DND-41 (cell line): ENCODE results near the gene FGF7.
"Not testable (repeated sequence)": the region's sequence is repeated elsewhere in the genome, so short reads cannot be mapped to it uniquely, and the experiment has no call there.

ENCODE experiments used
- ATAC-seq: fragments of 200-7000 bp; cut with Tn5 transposase; 3 replicates; pipeline ENCODE4 v1.9.1; 2021; ENCODE audit warnings: low read depth; ENCODE audit not compliant: insufficient read depth
- DNase-seq: peaks from one replicate; pipeline ENCODE4 v3.0.0-alpha.2; 2020
- H2AFZ ChIP-seq: 2 replicates; pipeline ENCODE4 v1.6.0; 2012; ENCODE audit warnings: low read depth, low read length
- H3K27ac ChIP-seq: 2 replicates; pipeline ENCODE4 v1.5.1; 2012; ENCODE audit warnings: low read length, inconsistent platforms
- H3K27me3 ChIP-seq: fragments of 200-600 bp; sonication (generic); 2 replicates; pipeline ENCODE4 v1.6.0; 2012; ENCODE audit warnings: low read length, mild to moderate bottlenecking, inconsistent platforms; ENCODE audit not compliant: insufficient read depth, poor library complexity
- H3K36me3 ChIP-seq: 2 replicates; pipeline ENCODE4 v1.5.1; 2012; ENCODE audit warnings: low read length, inconsistent platforms; ENCODE audit not compliant: insufficient read depth
- H3K4me1 ChIP-seq: 2 replicates; pipeline ENCODE4 v1.5.1; 2012; ENCODE audit warnings: mild to moderate bottlenecking, low read length; ENCODE audit not compliant: insufficient read depth
- H3K4me2 ChIP-seq: 2 replicates; pipeline ENCODE4 v1.6.0; 2012; ENCODE audit warnings: mild to moderate bottlenecking, moderate library complexity, low read length, inconsistent platforms; ENCODE audit not compliant: insufficient read depth
- H3K4me3 ChIP-seq, 2 experiments: fragments of 200-600 bp in 1 of 2; shearing (Covaris generic) in 1 of 2; 2 replicates each; pipeline ENCODE4 v1.5.1; 2012 to 2016; ENCODE audit warnings: inconsistent platforms in 2 of 2, low read length in 2 of 2, mild to moderate bottlenecking in 2 of 2, low read depth in 1 of 2, moderate library complexity in 1 of 2
- H3K79me2 ChIP-seq: 2 replicates; pipeline ENCODE4 v1.6.0; 2012; ENCODE audit warnings: low read length, inconsistent platforms; ENCODE audit not compliant: insufficient read depth
- H3K9ac ChIP-seq: 2 replicates; pipeline ENCODE4 v1.6.0; 2012; ENCODE audit warnings: low read depth, mild to moderate bottlenecking, inconsistent platforms, low read length, moderate library complexity
- H3K9me3 ChIP-seq: 2 replicates; pipeline ENCODE4 v1.5.1; 2012; ENCODE audit warnings: low read length, moderate library complexity, mild to moderate bottlenecking, inconsistent platforms; ENCODE audit not compliant: insufficient read depth, severe bottlenecking
- H4K20me1 ChIP-seq: 2 replicates; pipeline ENCODE4 v1.6.0; 2012; ENCODE audit warnings: low read length; ENCODE audit not compliant: insufficient read depth
- CTCF ChIP-seq: IDR thresholded peaks from 2 replicates; pipeline ENCODE4 v1.5.1; 2012; ENCODE audit warnings: borderline replicate concordance, low read length, moderate library complexity, mild to moderate bottlenecking; ENCODE audit not compliant: poor library complexity, severe bottlenecking; ENCODE audit errors: extremely low read depth
- EZH2 ChIP-seq: IDR thresholded peaks from 3 replicates; pipeline ENCODE4 v1.6.1; 2012; ENCODE audit warnings: borderline replicate concordance, low read depth, mild to moderate bottlenecking, moderate library complexity, low read length, inconsistent platforms; ENCODE audit not compliant: severe bottlenecking

Gene FGF7

GRCh38 chr15:49471733-49472132 is 48.7 kb downstream of the FGF7 start:
- H3K9ac ChIP-seq = no peak overlapping the region

GRCh38 chr15:49472338-49472737 is 49.3 kb downstream of the FGF7 start:
- H3K36me3 ChIP-seq = no peaks in the 10 kb centered on the region
- H3K4me1 ChIP-seq = no peaks in the 10 kb centered on the region
- no peak overlapping the region for H2AFZ ChIP-seq
- no peak overlapping the region for H3K4me3 ChIP-seq
- DNase-seq (no peak), ATAC-seq (no peak)
- no peaks in the 10 kb centered on the region for H3K9me3 ChIP-seq
- TF ChIP-seq EZH2 (no peak), CTCF (no peak)
- no peak overlapping the region for H3K9ac ChIP-seq
- H3K79me2 ChIP-seq = no peaks in the 10 kb centered on the region
- H4K20me1 ChIP-seq = no peaks in the 10 kb centered on the region
- no peak overlapping the region for H3K4me2 ChIP-seq
- no peaks in the 10 kb centered on the region for H3K27me3 ChIP-seq
- no peak overlapping the region for H3K27ac ChIP-seq

More at GRCh38 chr15:49471733-49472132, 48.7 kb downstream of the FGF7 start:
- no peak overlapping the region for H3K4me3 ChIP-seq
- H3K9me3 ChIP-seq = no peaks in the 10 kb centered on the region
- no peaks in the 10 kb centered on the region for H3K27me3 ChIP-seq
- ATAC-seq (no peak), DNase-seq (no peak)
- H4K20me1 ChIP-seq = no peaks in the 10 kb centered on the region
- no peak overlapping the region for H3K27ac ChIP-seq
- no peaks in the 10 kb centered on the region for H3K36me3 ChIP-seq
- H2AFZ ChIP-seq = no peak overlapping the region
- no peaks in the 10 kb centered on the region for H3K79me2 ChIP-seq
- no peaks in the 10 kb centered on the region for H3K4me1 ChIP-seq
- no peak for TF ChIP-seq EZH2
- no peak for TF ChIP-seq CTCF
- no peak overlapping the region for H3K4me2 ChIP-seq

DNA sequence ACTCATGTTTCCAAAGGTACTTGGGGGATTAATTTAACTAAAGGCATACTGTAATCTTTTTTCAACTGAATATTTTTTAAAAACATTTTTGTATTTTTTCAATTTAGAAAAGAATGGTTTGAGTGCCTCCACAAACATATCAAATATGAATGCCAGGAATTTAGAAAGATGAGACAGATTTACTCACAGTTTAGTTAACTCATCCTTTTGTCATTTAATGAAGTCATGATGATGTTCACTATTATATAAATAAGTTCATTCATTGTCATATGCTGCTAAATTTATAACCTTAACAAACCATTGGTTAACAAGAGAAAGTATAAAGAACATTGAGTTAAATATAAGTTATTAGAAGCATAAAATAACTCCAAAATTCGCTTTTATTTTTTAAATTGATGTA is 50.0 kb downstream of the FGF7 start:
- H3K9me3 ChIP-seq = no peaks in the 10 kb centered on the region
- no peaks in the 10 kb centered on the region for H3K36me3 ChIP-seq
- no peak overlapping the region for H3K4me3 ChIP-seq
- H3K4me1 ChIP-seq = no peaks in the 10 kb centered on the region
- H3K9ac ChIP-seq = no peak overlapping the region
- H4K20me1 ChIP-seq = no peaks in the 10 kb centered on the region
- H2AFZ ChIP-seq = no peak overlapping the region
- H3K79me2 ChIP-seq = no peaks in the 10 kb centered on the region
- no peak overlapping the region for H3K4me2 ChIP-seq
- ATAC-seq (no peak), DNase-seq (no peak)
- no peaks in the 10 kb centered on the region for H3K27me3 ChIP-seq
- H3K27ac ChIP-seq = no peak overlapping the region
- TF ChIP-seq EZH2 (no peak), CTCF (no peak)

GRCh38 chr15:49478021-49478420 is 55.0 kb downstream of the FGF7 start:
- H3K9ac ChIP-seq, H4K20me1 ChIP-seq, H3K4me3 ChIP-seq, H3K36me3 ChIP-seq, H2AFZ ChIP-seq, H3K4me2 ChIP-seq, DNase-seq, ATAC-seq, H3K27me3 ChIP-seq, H3K4me1 ChIP-seq, H3K9me3 ChIP-seq, H3K27ac ChIP-seq, H3K79me2 ChIP-seq: not testable (repeated sequence)

DNA sequence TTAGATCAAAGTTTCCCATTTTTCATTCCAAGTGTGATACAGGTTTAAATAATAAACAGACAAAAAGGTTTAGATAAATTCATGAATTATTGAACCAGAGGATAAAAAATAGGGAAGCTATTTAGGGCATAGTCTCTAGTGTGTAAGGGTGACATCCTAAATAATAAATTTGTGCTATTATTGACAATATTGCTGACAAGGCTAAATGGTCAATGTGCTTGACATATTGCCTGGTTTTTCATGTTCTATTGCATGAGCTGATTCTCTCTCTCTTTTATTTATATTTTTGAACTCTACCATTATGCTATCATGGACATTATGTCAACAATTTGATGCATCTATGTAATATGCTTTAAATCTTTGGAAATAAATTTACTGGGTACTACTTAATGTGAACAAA is 55.9 kb downstream of the FGF7 start:
- not testable (repeated sequence) for H4K20me1 ChIP-seq, H3K79me2 ChIP-seq, H3K36me3 ChIP-seq, H3K4me3 ChIP-seq, H3K9me3 ChIP-seq, H3K4me1 ChIP-seq, H3K27ac ChIP-seq, H3K4me2 ChIP-seq, H3K9ac ChIP-seq, ATAC-seq, DNase-seq, H2AFZ ChIP-seq, H3K27me3 ChIP-seq

DNA sequence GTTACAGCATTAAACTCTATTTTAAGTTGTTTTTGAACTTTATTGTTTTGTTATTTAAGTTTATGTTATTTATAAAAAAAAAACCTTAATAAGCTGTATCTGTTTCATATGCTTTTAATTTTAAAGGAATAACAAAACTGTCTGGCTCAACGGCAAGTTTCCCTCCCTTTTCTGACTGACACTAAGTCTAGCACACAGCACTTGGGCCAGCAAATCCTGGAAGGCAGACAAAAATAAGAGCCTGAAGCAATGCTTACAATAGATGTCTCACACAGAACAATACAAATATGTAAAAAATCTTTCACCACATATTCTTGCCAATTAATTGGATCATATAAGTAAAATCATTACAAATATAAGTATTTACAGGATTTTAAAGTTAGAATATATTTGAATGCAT is 62.4 kb downstream of the FGF7 start:
- not testable (repeated sequence) for H3K4me2 ChIP-seq, H3K36me3 ChIP-seq, H3K4me3 ChIP-seq, H4K20me1 ChIP-seq, ATAC-seq, H3K9me3 ChIP-seq, H3K4me1 ChIP-seq, H3K27me3 ChIP-seq, H3K9ac ChIP-seq, H3K27ac ChIP-seq, DNase-seq, H2AFZ ChIP-seq, H3K79me2 ChIP-seq
